Measurements from ENCODE around the gene C1QTNF1. TPM values are rescaled to one million over a fixed set of nuclear protein-coding genes. Genes with fewer than 3 reads are reported as not detected.
A peak's percentile ranks its signal among the peaks of the same experiment; 100 is the strongest.

The C1QTNF1 gene, protein sequence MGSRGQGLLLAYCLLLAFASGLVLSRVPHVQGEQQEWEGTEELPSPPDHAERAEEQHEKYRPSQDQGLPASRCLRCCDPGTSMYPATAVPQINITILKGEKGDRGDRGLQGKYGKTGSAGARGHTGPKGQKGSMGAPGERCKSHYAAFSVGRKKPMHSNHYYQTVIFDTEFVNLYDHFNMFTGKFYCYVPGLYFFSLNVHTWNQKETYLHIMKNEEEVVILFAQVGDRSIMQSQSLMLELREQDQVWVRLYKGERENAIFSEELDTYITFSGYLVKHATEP
- 15.8 TPM for total RNA-seq

DNA sequence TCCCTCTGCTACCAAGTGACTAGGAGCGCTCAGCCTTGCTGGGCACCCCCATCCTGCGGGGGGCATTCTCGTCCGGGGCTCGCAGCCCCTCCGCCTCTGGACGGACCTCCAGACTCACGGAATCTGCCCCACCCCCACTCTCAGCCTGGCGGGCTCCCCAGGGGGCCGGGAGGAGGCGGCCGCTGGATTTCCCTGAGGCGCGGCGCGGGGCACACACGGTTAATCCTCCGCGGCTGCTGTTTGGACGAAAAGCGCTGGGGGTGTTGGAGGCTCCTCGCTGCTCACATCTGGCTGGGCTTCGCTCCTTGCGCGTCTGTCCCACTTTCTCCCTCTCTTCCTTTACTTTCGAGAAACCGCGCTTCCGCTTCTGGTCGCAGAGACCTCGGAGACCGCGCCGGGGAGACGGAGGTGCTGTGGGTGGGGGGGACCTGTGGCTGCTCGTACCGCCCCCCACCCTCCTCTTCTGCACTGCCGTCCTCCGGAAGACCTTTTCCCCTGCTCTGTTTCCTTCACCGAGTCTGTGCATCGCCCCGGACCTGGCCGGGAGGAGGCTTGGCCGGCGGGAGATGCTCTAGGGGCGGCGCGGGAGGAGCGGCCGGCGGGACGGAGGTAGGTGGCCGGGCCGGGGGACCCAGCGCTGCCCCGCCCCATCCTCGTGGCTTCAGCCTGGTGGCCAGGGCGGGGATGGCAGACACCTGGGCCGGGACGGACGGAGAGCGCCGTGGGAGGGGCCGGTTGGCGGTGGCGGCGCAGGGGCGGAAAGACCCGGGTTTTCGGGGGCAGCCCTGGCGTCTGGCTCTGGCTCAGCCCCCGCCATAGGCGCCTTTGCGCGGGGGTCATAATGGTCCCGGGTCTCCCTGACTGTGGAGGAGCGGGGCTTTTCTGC lies at the start of gene C1QTNF1:
Gene C1QTNF1 (plus strand): TSS at position 284 of the 886 bp plus-strand sequence. CDS start 19,800 bp downstream, outside the sequence.
- peak; percentile 76 for DNase-seq

DNA sequence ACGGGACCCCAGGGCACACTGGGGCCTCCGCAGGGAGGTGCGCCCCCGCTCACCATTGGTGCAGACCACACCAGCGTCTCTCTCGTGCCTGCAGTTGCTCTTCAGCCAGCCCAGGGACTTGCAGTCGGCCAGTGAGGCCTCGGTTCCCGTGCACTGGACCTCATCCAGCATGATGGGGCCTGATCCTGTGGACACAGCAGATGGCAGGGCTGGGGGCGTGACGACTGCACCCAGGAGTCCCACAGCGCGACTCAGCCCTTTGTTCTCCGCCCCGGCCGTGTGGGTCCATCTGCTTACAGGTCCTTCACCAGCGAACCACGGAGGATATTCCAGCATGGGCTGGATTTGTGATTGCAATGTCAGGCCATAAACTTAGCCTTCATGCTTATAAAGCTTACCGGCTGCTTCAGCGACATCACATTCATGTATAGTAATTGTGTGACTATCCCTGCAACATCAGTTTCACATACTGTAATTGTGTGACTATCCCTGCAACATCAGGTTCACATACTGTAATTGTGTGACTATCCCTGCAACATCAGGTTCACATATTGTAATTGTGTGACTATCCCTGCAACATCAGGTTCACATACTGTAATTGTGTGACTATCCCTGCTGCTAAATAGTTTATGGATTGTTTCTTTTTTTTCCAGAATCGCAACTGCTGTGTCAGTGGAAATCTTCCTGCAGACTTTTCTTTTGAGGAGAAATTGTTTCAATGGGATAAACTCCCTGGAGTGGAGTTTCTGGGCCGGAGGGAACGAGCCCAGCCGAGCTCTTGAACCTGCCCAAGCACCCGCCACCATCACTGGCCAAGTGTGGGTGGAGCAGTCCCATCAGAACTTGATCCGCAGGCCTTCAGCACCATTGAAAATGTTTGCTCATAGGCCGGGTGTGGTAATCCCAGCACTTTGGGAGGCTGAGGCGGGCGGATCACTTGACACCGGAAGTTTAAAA lies 49.1 kb upstream of the C1QTNF1 start:
- DNase-seq: peak; percentile 89

DNA sequence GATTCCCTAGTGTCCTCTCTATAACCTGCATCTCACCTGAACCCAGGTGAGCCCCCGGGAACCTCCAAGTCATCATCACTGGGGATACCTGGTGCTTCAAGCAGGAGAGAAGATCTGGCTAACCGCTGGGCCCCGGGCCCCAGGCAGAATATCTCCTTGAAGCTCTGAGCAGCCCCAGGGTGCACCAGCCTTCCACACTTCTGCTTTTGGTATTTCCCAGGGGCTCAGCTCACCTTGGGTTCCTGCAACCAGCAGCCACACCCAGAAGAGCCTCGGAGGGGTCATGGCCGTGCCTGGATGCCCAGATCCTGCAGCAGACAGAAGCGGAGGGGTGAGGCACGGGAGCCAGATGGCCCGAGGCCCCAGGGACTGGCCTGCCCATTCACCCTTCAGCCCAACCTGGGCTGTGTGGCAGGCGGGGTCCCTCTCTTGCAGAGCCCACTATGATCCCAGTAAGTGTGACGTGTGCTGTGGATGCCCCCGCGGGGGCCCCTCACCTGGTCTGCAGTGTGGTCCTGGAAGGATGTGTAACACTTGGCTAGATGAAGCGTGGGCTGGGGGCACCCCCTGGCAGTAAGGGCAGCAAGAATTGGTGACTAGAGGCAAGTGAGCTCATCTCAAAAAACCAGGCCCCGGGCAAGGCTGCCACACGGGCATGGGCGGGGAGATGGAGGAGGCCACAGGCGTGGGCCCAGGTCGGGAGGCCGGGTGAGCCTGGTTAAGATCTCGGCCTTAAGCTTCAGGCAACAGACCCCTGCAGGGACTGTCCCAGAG lies 46.9 kb upstream of the C1QTNF1 start:
- DNase-seq: no peak

- DNase-seq: no peak
Observed at GRCh38 chr17:78977681-78977943, 46.4 kb upstream of the C1QTNF1 start.

- DNase-seq: no peak
Observed at GRCh38 chr17:78977997-78978973, 45.7 kb upstream of the C1QTNF1 start.

GRCh38 chr17:78979780-78980623 lies 44.0 kb upstream of the C1QTNF1 start, which contains the start of gene LGALS3BP:
LGALS3BP (minus strand) TSS chr17:78979923; CDS start chr17:78977191, 2,732 bp downstream.
- DNase-seq: peak; percentile 81

DNA sequence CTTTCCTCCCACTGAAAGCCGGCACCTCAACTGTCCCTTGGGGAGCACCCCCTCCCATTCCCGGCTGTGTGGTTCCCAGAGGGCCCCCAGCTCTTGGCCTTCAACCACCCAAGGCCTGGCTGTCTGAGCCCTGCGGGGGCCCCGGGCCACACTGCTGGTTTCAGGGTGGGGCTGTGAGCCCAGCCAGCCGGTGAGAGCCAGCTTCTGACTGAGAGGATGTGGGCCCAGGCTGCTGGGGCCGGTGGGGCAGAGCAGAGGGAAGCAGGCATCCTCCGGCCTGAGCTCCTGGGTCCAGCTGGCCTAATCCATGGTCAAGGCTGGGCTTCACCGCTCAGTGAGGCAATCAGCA lies 43.4 kb upstream of the C1QTNF1 start:
- no peak for DNase-seq

GRCh38 chr17:78981010-78981888 lies 42.7 kb upstream of the C1QTNF1 start:
- DNase-seq: no peak

DNA sequence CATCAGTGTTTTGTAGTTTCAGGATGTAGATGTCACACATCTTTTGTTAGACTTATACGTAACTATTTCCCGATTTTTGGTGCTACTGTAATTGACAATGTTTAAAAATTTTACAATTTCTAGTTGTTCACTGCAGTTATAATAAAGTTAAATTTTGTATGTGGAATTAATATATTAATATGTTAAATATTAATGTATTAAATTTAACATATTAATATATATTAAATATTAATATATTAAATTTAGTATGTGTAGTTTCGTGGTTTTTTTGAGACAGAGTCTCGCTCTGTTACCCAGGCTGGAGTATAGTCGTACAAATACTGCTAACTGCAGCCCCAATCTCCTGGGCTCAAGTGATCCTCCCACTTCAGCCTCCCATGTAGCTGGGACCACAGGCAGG lies 38.6 kb upstream of the C1QTNF1 start:
- DNase-seq: no peak

DNA sequence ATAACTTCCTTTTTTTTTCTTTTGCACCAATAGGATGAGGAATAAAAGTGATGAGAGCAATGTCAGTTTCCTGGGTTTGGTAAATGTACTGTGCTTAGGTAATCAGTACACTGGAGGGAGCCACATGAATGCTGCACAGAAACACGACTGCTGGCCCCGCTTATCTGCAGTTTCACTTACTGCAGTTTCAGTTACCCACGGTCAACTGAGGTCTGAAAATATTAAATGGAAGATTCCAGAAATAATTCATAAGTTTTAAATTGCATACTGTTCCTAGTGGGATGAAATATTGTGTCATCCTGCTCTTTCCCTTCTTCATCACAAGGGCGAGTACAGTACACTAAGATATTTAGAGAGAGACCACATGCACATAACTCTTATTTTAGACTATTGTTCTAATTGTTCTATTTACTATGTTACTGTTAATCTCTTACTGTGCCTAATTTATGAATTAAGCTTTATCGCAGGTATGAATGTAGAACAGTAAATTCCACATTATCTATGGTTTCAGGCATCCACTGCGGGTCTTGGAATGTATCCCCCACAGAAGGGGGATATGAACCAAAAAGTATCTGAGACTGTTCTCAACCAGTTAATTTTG lies 37.8 kb upstream of the C1QTNF1 start:
- peak; percentile 30 for DNase-seq

DNA sequence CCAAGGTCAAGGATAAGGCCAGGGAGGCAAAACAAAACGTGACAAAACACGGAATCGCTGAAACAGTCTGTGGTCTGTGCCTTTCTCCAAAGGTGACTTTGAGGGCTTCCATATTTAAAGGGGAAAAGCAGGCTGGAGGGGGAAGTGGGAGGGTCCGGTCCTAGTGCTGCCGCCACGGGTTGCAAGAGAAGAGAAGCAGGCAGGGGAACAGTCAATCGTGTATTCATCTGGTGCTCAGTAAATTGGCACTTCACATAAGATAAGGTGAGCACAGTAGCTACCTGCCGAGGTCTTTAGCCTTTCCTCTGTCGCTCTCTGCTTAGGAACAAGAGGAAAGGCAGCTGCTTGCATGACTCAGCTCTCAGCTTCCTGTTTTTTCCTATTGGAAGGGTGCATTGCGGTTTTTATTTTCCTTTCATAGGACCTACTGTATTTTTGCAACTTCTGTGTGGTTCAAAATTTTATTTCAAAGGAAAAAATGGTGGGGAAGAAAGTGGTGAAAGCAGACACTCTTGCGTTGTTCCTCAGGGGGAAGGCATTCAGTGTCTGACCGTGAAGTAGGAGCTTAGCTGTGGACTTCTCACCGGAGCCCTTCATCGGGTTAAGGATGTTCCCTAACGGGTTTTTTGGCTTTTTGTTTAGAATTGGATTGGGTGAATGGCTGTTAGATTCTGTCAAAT lies 37.2 kb upstream of the C1QTNF1 start:
- peak; percentile 42 for DNase-seq

DNA sequence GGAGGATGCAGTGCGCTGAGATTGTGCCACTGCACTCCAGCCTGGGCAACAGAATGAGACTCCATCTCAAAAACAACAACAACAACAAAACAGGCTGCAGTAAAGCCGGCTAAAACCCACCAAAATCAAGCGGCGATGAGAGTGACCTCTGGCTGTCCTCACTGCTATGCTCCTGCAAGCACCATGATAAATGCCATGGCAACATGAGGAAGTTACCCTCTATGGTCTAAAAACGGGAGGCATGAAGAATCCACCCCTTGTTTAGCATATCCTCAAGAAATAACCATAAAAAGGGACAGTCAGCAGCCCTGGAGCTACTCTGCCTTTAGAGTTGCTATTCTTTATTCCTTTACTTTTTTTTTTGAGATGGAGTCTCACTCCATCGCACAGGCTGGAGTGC lies 35.8 kb upstream of the C1QTNF1 start:
- DNase-seq: no peak

DNA sequence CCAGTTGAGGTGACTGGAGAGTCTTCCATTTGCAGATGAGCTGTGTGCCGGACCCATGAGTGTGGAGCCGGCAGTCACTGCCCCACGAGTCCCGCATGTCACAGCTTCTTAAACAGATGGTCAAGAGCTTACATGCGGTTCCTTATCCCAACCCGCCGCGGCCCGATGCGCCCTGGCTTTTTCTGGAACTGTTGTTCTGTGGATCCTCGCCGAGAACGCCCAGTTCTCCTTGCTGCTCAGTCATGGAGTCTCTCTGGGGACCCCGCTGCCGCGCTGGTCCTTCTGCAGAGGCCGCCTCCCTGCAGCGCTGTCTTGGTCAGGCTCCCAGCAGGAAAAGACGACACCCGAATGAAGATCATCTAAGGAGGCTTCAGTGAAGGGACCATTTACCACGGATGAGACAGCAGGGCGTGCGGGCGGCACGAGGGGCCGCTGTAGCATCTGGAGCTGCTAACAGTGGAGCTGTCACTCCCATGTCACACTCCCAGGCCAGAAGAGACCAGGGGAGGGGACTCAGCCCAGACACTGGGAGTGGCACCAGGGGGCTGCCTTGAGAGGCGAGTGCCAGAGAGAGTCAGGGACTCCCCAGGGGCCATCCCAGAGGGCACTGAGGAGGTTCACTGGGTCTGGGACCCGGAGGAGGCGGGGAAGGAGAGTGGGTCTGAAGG lies 33.5 kb upstream of the C1QTNF1 start:
- no peak for DNase-seq

- DNase-seq: no peak
Observed at GRCh38 chr17:78991017-78991738, 32.8 kb upstream of the C1QTNF1 start.

- DNase-seq: no peak
Observed at GRCh38 chr17:78991906-78992532, 31.9 kb upstream of the C1QTNF1 start.

All from tongue (tissue), 2 donors.